ENCODE data around the gene NPLOC4. TPM values are rescaled to one million over a fixed set of nuclear protein-coding genes. Genes with fewer than 3 reads are reported as not detected.

NPLOC4 gene
- total RNA-seq, 1 donor from 2014 or later: 44.1 TPM

DNA sequence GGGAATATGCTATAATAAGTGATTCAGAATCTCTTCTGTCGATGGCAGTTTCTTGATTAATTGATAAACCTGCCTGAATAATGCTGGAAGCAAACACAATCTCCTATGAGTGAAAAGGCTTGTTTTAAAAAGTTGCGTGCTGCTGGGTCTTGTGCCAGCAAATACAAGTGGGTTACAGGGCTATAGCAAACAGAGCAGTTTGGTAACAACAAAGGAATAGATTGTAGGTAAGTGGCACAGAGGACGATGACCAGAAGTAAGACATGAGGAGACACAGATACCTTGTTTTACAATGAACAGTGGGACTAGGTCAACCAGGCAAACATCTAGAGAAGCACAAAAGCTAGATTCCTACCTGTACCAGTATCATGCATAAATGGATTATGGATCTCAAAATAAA, 61.1 kb downstream of the NPLOC4 start:
- Histone ChIP-seq H2AFZ (replicated peaks) (no peak overlapping the region), H3K27ac (no peak overlapping the region), H3K4me3 (no peak overlapping the region), H3K4me2 (no peak overlapping the region), H3K9ac (no peak overlapping the region), H3K79me2 (ENCODE audit: low read depth) (no peaks in the 10 kb centered on the region), H3K4me1 (no peaks in the 10 kb centered on the region), H3K9me3 (ENCODE audit: low read depth) (no peaks in the 10 kb centered on the region), H3F3A (ENCODE audit: low read depth) (no peaks in the 10 kb centered on the region), H3K27me3 (no peaks in the 10 kb centered on the region), H3K36me3 (peaks cover 5% of the 10 kb centered on the region), H4K20me1 (ENCODE audit: low read depth) (peaks cover 9% of the 10 kb centered on the region)
- Mint-ChIP-seq H3K4me1 (peaks cover 3% of the 10 kb centered on the region), H3K27ac (no peak overlapping the region), H3K4me3 (no peak overlapping the region), H3K27me3 (ENCODE audit: insufficient read depth, low read depth) (peaks cover 7% of the 10 kb centered on the region), H3K9me3 (no peaks in the 10 kb centered on the region), H3K36me3 (peaks cover 26% of the 10 kb centered on the region)
- TF ChIP-seq EZH2phosphoT487 (IDR thresholded peaks at IDR 0.05) (no peak), EZH2 (IDR thresholded peaks at IDR 0.05) (no peak)
- DNase-seq (ENCODE audit: low spot score): no peak

DNA sequence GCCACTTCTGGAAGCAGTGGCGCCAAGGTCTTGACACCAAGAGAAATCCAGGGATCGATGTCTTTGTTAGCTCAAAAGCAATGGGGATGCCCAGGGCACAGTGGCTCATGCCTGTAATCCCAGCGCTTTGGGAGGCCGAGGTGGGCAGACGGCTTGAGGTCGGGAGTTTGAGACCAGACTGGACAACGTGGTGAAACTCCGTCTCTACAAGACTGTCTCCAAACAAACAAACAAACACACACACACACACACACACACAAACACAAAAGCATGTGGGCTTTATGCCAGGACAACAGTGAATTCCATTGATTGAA, 62.3 kb downstream of the NPLOC4 start:
- Histone ChIP-seq H3F3A (ENCODE audit: low read depth) (no peaks in the 10 kb centered on the region), H3K36me3 (peaks cover 5% of the 10 kb centered on the region), H3K4me3 (no peak overlapping the region), H4K20me1 (ENCODE audit: low read depth) (peaks cover 4% of the 10 kb centered on the region), H3K4me1 (no peaks in the 10 kb centered on the region), H3K9ac (no peak overlapping the region), H3K9me3 (ENCODE audit: low read depth) (no peaks in the 10 kb centered on the region), H3K4me2 (no peak overlapping the region), H3K79me2 (ENCODE audit: low read depth) (no peaks in the 10 kb centered on the region), H2AFZ (replicated peaks) (no peak overlapping the region), H3K27me3 (no peaks in the 10 kb centered on the region), H3K27ac (no peak overlapping the region)
- DNase-seq (ENCODE audit: low spot score): no peak
- H3K27ac Mint-ChIP-seq: no peak overlapping the region
- H3K4me1 Mint-ChIP-seq: peaks cover 3% of the 10 kb centered on the region
- peaks cover 7% of the 10 kb centered on the region for H3K27me3 Mint-ChIP-seq (ENCODE audit: insufficient read depth, low read depth)
- TF ChIP-seq EZH2 (IDR thresholded peaks at IDR 0.05) (no peak), EZH2phosphoT487 (IDR thresholded peaks at IDR 0.05) (no peak)
- TF ChIP-seq, protein P1, sequence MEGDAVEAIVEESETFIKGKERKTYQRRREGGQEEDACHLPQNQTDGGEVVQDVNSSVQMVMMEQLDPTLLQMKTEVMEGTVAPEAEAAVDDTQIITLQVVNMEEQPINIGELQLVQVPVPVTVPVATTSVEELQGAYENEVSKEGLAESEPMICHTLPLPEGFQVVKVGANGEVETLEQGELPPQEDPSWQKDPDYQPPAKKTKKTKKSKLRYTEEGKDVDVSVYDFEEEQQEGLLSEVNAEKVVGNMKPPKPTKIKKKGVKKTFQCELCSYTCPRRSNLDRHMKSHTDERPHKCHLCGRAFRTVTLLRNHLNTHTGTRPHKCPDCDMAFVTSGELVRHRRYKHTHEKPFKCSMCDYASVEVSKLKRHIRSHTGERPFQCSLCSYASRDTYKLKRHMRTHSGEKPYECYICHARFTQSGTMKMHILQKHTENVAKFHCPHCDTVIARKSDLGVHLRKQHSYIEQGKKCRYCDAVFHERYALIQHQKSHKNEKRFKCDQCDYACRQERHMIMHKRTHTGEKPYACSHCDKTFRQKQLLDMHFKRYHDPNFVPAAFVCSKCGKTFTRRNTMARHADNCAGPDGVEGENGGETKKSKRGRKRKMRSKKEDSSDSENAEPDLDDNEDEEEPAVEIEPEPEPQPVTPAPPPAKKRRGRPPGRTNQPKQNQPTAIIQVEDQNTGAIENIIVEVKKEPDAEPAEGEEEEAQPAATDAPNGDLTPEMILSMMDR (IDR thresholded peaks at IDR 0.05): no peak
- H3K4me3 Mint-ChIP-seq: no peak overlapping the region
- H3K9me3 Mint-ChIP-seq: no peaks in the 10 kb centered on the region
- peaks cover 26% of the 10 kb centered on the region for H3K36me3 Mint-ChIP-seq

DNA sequence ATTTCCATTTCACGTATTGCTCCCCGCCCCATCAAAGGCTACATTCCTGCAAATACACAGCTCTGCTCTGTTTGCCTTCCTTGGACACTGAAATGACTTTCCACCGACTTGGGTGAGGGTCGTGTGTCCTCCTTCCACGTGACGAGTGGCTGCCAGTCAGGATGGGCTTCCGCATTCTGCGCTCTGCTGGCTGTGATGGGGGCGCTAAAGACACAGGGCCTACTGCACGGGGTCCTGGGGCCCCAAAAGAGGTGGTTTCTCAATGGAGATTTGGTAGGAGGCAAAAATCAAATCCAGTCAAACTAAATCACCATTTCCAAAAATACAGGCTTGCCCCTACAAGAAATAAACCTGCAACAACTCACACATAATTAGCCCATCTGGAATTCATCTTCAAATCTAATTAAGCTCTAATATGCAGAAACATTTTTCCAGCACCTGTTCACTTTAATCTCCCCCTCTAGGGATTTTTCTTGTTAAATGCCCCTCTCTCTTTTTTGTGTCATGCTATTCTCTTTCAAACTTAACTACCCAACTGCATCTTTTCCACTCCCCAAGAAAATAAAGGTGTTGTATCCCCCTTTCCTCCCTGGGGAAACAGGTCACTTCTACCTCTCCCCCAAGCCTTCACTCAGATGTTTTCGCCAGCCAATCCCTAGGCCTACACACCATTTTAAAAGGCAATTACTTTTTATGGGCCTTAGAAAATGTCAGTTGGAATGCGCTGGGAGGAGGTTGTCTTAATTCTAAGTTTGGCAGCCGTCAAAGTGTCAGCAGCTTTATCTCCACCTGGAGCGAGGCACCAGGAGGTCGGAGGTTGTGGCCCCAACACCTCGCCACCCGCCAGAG, 62.9 kb downstream of the NPLOC4 start:
- Histone ChIP-seq H2AFZ (replicated peaks) (no peak overlapping the region), H3K4me2 (no peak overlapping the region), H3K4me3 (no peak overlapping the region), H3K9me3 (ENCODE audit: low read depth) (no peaks in the 10 kb centered on the region), H3K27me3 (no peaks in the 10 kb centered on the region), H3K79me2 (ENCODE audit: low read depth) (no peaks in the 10 kb centered on the region), H3K9ac (no peak overlapping the region), H3K27ac (no peak overlapping the region), H3K36me3 (peaks cover 5% of the 10 kb centered on the region), H4K20me1 (ENCODE audit: low read depth) (peaks cover 4% of the 10 kb centered on the region), H3K4me1 (no peaks in the 10 kb centered on the region), H3F3A (ENCODE audit: low read depth) (no peaks in the 10 kb centered on the region)
- H3K27ac Mint-ChIP-seq: no peak overlapping the region
- peaks cover 7% of the 10 kb centered on the region for H3K27me3 Mint-ChIP-seq (ENCODE audit: insufficient read depth, low read depth)
- no peaks in the 10 kb centered on the region for H3K9me3 Mint-ChIP-seq
- no peak for TF ChIP-seq EZH2phosphoT487 (IDR thresholded peaks at IDR 0.05)
- TF ChIP-seq, protein P1 (IDR thresholded peaks at IDR 0.05): no peak
- TF ChIP-seq EZH2 (IDR thresholded peaks at IDR 0.05): no peak
- DNase-seq (ENCODE audit: low spot score): no peak
- peaks cover 23% of the 10 kb centered on the region for H3K36me3 Mint-ChIP-seq
- H3K4me3 Mint-ChIP-seq: no peak overlapping the region
- H3K4me1 Mint-ChIP-seq: peaks cover 3% of the 10 kb centered on the region

DNA sequence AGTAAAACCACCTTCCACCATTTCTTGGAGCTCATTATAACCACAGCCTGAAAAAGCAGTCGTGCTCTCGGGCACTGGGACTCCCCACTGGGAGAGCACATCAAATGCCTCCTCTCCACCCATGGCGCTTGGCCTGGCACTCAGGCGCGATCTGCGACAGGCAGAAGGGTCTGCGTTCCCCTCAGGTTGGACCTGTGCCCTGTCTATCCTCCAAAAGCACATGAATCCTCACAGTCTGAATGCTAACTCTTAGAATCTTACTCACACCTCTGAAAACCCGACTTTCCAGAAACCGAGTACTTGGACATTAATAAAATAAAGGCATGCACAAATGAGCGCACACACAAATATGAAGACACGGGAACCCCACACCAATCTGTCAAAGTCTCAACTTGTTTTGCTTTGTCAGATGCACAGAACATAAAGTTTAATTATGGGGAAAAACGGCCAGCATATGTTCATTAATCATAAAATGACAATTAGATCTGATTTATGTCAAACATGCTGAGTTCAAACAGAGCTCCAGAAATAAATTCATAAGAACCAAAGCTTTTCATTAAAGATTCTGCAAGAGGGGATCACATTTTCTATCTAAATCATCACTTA, 64.2 kb downstream of the NPLOC4 start:
- no peaks in the 10 kb centered on the region for H3K27me3 Mint-ChIP-seq (ENCODE audit: insufficient read depth, low read depth)
- no peaks in the 10 kb centered on the region for H3K4me1 Mint-ChIP-seq
- no peak overlapping the region for H2AFZ ChIP-seq (replicated peaks)
- no peaks in the 10 kb centered on the region for H3K9me3 ChIP-seq (ENCODE audit: low read depth)
- peaks cover 4% of the 10 kb centered on the region for H4K20me1 ChIP-seq (ENCODE audit: low read depth)
- peak overlapping the region; percentile 30 for H3K4me3 Mint-ChIP-seq
- no peak overlapping the region for H3K4me2 ChIP-seq
- no peak overlapping the region for H3K9ac ChIP-seq
- no peak overlapping the region for H3K27ac Mint-ChIP-seq
- H3K27me3 ChIP-seq: no peaks in the 10 kb centered on the region
- H3K36me3 ChIP-seq: peaks cover 5% of the 10 kb centered on the region
- H3K4me1 ChIP-seq: no peaks in the 10 kb centered on the region
- no peaks in the 10 kb centered on the region for H3K79me2 ChIP-seq (ENCODE audit: low read depth)
- H3K27ac ChIP-seq: no peak overlapping the region
- H3K9me3 Mint-ChIP-seq: no peaks in the 10 kb centered on the region
- H3K4me3 ChIP-seq: no peak overlapping the region
- TF ChIP-seq EZH2phosphoT487 (IDR thresholded peaks at IDR 0.05): no peak
- TF ChIP-seq EZH2 (IDR thresholded peaks at IDR 0.05): no peak
- TF ChIP-seq, protein P1 (IDR thresholded peaks at IDR 0.05): no peak
- peaks cover 17% of the 10 kb centered on the region for H3K36me3 Mint-ChIP-seq
- DNase-seq (ENCODE audit: low spot score): no peak
- H3F3A ChIP-seq (ENCODE audit: low read depth): no peaks in the 10 kb centered on the region

Data from neural progenitor cell (in vitro differentiated cells).